Body of pancreas (tissue), 4 donors: ENCODE data around the gene MAP3K9.

ENCODE experiments used
- POLR2A ChIP-seq, 3 donors: fragments of 450-650 bp; IDR thresholded peaks; one replicate each; pipeline ENCODE4 v1.6.1; 2016; ENCODE audit warnings: antibody characterized with exemption in 3 of 3, mild to moderate bottlenecking in 2 of 3
- TF ChIP-seq, protein P1 (sequence below), 7 experiments: fragments of 450-650 bp in 4 of 7; fragments of 200-600 bp in 3 of 7; sonication (generic) in 3 of 7; IDR thresholded peaks; one replicate each; pipeline ENCODE4 v1.5.1; 2016 to 2019; ENCODE audit warnings: antibody characterized with exemption in 7 of 7

GRCh38 chr14:70741482-70741881 lies 67.8 kb downstream of the MAP3K9 start:
- no peak for TF ChIP-seq POLR2A (IDR thresholded peaks at IDR 0.05)
- TF ChIP-seq, protein P1, sequence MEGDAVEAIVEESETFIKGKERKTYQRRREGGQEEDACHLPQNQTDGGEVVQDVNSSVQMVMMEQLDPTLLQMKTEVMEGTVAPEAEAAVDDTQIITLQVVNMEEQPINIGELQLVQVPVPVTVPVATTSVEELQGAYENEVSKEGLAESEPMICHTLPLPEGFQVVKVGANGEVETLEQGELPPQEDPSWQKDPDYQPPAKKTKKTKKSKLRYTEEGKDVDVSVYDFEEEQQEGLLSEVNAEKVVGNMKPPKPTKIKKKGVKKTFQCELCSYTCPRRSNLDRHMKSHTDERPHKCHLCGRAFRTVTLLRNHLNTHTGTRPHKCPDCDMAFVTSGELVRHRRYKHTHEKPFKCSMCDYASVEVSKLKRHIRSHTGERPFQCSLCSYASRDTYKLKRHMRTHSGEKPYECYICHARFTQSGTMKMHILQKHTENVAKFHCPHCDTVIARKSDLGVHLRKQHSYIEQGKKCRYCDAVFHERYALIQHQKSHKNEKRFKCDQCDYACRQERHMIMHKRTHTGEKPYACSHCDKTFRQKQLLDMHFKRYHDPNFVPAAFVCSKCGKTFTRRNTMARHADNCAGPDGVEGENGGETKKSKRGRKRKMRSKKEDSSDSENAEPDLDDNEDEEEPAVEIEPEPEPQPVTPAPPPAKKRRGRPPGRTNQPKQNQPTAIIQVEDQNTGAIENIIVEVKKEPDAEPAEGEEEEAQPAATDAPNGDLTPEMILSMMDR (IDR thresholded peaks at IDR 0.05): no peak
